HG03442 (cell line): ENCODE results near the gene TNPO1.

Experiments used
- ATAC-seq: cut with Tn5 transposase; IDR thresholded peaks from one replicate; pipeline ENCODE4 v1.9.1; 2021; ENCODE audit warnings: mild to moderate bottlenecking, moderate library complexity; ENCODE audit not compliant: unreplicated experiment

The TNPO1 gene

GRCh38 chr5:72850113-72850512 is 33.7 kb downstream of the TNPO1 start:
- no peak for ATAC-seq

GRCh38 chr5:72852356-72852755 is 35.9 kb downstream of the TNPO1 start:
- no peak for ATAC-seq

- no peak for ATAC-seq
These were observed 38.0 kb downstream of the TNPO1 start for GRCh38 chr5:72854419-72854818.

- no peak for ATAC-seq
These were observed 39.4 kb downstream of the TNPO1 start for GRCh38 chr5:72855821-72856220.

GRCh38 chr5:72857396-72857795 is 40.9 kb downstream of the TNPO1 start:
- ATAC-seq = no peak

GRCh38 chr5:72859127-72859526 is 42.7 kb downstream of the TNPO1 start:
- no peak for ATAC-seq

- no peak for ATAC-seq
These were observed 44.0 kb downstream of the TNPO1 start for GRCh38 chr5:72860499-72860898.

GRCh38 chr5:72871366-72872024 is 55.0 kb downstream of the TNPO1 start:
- ATAC-seq = no peak

GRCh38 chr5:72878854-72879253 is 62.4 kb downstream of the TNPO1 start:
- no peak for ATAC-seq

GRCh38 chr5:72882989-72883388 is 66.5 kb downstream of the TNPO1 start:
- ATAC-seq = no peak

GRCh38 chr5:72883850-72884249 is 67.4 kb downstream of the TNPO1 start:
- no peak for ATAC-seq

- ATAC-seq = no peak
These were observed 68.4 kb downstream of the TNPO1 start for GRCh38 chr5:72884892-72885291.

- no peak for ATAC-seq
These were observed 69.4 kb downstream of the TNPO1 start for GRCh38 chr5:72885824-72886223.

- ATAC-seq = no peak
These were observed 72.1 kb downstream of the TNPO1 start for GRCh38 chr5:72888595-72888994.

GRCh38 chr5:72889324-72889723 is 72.9 kb downstream of the TNPO1 start:
- ATAC-seq = no peak

- no peak for ATAC-seq
These were observed 76.4 kb downstream of the TNPO1 start for GRCh38 chr5:72892846-72893245.

GRCh38 chr5:72895758-72896157 is 79.3 kb downstream of the TNPO1 start:
- ATAC-seq = no peak

GRCh38 chr5:72906806-72907205 is 90.3 kb downstream of the TNPO1 start:
- no peak for ATAC-seq

GRCh38 chr5:72908664-72909063 is 92.2 kb downstream of the TNPO1 start:
- no peak for ATAC-seq

- no peak for ATAC-seq
These were observed 100.9 kb downstream of the TNPO1 start for GRCh38 chr5:72917371-72917776.

- no peak for ATAC-seq
These were observed 104.4 kb downstream of the TNPO1 start for GRCh38 chr5:72920690-72921502.

GRCh38 chr5:72921886-72922285 is 105.4 kb downstream of the TNPO1 start:
- ATAC-seq = no peak
